Measurements from ENCODE around the gene PTPRT.

GRCh38 chr20:43191946-43192863, 2.5 kb upstream of the PTPRT start:
- TF ChIP-seq, protein P1, sequence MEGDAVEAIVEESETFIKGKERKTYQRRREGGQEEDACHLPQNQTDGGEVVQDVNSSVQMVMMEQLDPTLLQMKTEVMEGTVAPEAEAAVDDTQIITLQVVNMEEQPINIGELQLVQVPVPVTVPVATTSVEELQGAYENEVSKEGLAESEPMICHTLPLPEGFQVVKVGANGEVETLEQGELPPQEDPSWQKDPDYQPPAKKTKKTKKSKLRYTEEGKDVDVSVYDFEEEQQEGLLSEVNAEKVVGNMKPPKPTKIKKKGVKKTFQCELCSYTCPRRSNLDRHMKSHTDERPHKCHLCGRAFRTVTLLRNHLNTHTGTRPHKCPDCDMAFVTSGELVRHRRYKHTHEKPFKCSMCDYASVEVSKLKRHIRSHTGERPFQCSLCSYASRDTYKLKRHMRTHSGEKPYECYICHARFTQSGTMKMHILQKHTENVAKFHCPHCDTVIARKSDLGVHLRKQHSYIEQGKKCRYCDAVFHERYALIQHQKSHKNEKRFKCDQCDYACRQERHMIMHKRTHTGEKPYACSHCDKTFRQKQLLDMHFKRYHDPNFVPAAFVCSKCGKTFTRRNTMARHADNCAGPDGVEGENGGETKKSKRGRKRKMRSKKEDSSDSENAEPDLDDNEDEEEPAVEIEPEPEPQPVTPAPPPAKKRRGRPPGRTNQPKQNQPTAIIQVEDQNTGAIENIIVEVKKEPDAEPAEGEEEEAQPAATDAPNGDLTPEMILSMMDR (tag by site-specific recombination; IDR thresholded peaks at IDR 0.05): peak; percentile 21; the same call in 1 of the 2 replicates
- no peak for TF ChIP-seq KLF16 (tag by site-specific recombination; IDR thresholded peaks at IDR 0.05)
- TF ChIP-seq ZNF19 (tag by site-specific recombination; IDR thresholded peaks at IDR 0.05; ENCODE audit: low read depth): no peak
- TF ChIP-seq, protein P2, sequence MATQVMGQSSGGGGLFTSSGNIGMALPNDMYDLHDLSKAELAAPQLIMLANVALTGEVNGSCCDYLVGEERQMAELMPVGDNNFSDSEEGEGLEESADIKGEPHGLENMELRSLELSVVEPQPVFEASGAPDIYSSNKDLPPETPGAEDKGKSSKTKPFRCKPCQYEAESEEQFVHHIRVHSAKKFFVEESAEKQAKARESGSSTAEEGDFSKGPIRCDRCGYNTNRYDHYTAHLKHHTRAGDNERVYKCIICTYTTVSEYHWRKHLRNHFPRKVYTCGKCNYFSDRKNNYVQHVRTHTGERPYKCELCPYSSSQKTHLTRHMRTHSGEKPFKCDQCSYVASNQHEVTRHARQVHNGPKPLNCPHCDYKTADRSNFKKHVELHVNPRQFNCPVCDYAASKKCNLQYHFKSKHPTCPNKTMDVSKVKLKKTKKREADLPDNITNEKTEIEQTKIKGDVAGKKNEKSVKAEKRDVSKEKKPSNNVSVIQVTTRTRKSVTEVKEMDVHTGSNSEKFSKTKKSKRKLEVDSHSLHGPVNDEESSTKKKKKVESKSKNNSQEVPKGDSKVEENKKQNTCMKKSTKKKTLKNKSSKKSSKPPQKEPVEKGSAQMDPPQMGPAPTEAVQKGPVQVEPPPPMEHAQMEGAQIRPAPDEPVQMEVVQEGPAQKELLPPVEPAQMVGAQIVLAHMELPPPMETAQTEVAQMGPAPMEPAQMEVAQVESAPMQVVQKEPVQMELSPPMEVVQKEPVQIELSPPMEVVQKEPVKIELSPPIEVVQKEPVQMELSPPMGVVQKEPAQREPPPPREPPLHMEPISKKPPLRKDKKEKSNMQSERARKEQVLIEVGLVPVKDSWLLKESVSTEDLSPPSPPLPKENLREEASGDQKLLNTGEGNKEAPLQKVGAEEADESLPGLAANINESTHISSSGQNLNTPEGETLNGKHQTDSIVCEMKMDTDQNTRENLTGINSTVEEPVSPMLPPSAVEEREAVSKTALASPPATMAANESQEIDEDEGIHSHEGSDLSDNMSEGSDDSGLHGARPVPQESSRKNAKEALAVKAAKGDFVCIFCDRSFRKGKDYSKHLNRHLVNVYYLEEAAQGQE (tag by site-specific recombination; IDR thresholded peaks at IDR 0.05): no peak
- no peak for TF ChIP-seq ZBTB20 (tag by site-specific recombination; IDR thresholded peaks at IDR 0.05)
- TF ChIP-seq, protein P3, sequence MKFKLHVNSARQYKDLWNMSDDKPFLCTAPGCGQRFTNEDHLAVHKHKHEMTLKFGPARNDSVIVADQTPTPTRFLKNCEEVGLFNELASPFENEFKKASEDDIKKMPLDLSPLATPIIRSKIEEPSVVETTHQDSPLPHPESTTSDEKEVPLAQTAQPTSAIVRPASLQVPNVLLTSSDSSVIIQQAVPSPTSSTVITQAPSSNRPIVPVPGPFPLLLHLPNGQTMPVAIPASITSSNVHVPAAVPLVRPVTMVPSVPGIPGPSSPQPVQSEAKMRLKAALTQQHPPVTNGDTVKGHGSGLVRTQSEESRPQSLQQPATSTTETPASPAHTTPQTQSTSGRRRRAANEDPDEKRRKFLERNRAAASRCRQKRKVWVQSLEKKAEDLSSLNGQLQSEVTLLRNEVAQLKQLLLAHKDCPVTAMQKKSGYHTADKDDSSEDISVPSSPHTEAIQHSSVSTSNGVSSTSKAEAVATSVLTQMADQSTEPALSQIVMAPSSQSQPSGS (tag by site-specific recombination; IDR thresholded peaks at IDR 0.05; ENCODE audit: low read depth): no peak
- no peak for TF ChIP-seq ZNF645 (tag by site-specific recombination; IDR thresholded peaks at IDR 0.05)
- TF ChIP-seq ZBTB8A (tag by site-specific recombination; IDR thresholded peaks at IDR 0.05): no peak
